ENCODE data around the gene COL4A2.

Gene COL4A2

DNA sequence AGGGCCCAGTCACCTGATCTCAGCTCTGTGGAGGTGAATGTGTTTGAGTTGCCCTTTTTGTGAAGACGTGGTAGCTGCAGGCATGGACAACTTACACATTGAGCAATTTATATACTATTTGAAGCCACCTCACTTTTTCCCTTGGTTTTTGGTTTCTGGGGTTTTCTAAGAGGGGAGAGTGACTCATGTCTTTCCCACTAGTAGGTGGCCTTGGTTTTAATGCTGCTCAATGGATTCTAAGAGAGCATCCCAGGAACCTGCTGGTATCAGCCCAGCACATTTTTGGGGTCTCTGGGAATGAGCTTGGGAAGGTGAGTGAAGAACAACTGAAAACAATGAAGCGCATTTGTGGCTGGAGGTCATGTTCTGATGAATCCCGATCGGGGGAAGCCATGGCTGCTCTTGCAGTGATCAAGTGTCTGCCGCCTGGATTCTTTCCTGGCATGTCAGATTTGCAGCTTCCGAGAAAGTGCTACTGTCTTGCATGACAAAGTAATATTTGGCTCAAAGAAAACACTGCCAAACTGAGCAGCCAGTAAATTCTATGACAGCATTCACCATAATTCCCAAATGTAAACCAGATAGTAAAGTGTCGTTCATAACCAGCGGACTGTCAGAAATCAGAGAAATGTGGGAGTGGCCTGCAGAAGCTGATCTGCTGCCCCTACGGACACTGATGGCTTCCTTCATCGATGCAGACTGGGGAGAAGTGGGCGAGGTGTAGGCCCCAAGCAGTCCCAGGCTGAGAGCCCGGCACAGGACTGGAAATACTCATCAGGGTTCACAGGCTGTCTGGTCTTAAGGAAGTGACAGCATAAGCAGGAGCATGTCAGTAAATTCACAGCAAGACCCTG lies 98.7 kb downstream of the COL4A2 start:
- peak; percentile 69 for DNase-seq (ENCODE audit: low spot score)
- H3K27ac ChIP-seq, result peak overlapping the region; percentile 84 to 98
- peak overlapping the region; percentile 5 for H3K4me3 ChIP-seq
- TF ChIP-seq, protein P1, sequence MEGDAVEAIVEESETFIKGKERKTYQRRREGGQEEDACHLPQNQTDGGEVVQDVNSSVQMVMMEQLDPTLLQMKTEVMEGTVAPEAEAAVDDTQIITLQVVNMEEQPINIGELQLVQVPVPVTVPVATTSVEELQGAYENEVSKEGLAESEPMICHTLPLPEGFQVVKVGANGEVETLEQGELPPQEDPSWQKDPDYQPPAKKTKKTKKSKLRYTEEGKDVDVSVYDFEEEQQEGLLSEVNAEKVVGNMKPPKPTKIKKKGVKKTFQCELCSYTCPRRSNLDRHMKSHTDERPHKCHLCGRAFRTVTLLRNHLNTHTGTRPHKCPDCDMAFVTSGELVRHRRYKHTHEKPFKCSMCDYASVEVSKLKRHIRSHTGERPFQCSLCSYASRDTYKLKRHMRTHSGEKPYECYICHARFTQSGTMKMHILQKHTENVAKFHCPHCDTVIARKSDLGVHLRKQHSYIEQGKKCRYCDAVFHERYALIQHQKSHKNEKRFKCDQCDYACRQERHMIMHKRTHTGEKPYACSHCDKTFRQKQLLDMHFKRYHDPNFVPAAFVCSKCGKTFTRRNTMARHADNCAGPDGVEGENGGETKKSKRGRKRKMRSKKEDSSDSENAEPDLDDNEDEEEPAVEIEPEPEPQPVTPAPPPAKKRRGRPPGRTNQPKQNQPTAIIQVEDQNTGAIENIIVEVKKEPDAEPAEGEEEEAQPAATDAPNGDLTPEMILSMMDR (IDR thresholded peaks at IDR 0.05), result no peak

GRCh38 chr13:110407021-110407420 lies 99.9 kb downstream of the COL4A2 start:
- TF ChIP-seq, protein P1 (IDR thresholded peaks at IDR 0.05), result no peak
- Histone ChIP-seq H3K4me3 (no peak overlapping the region), H3K27ac (peak overlapping the region; percentile 84 to 98)
- DNase-seq (ENCODE audit: low spot score), result peak; percentile 65

GRCh38 chr13:110407531-110407930 lies 100.4 kb downstream of the COL4A2 start:
- peak overlapping the region; percentile 84 to 98 for H3K27ac ChIP-seq
- H3K4me3 ChIP-seq, result peak overlapping the region; percentile 16
- TF ChIP-seq, protein P1 (IDR thresholded peaks at IDR 0.05), result no peak
- peak; percentile 64 for DNase-seq (ENCODE audit: low spot score)

- peak overlapping the region; percentile 84 to 98 for H3K27ac ChIP-seq
- DNase-seq (ENCODE audit: low spot score), result peak; percentile 73
- TF ChIP-seq, protein P1 (IDR thresholded peaks at IDR 0.05), result no peak
Measured at GRCh38 chr13:110408286-110408685, 101.2 kb downstream of the COL4A2 start.

GRCh38 chr13:110409581-110409992 lies 102.5 kb downstream of the COL4A2 start:
- H3K4me3 ChIP-seq, result no peak overlapping the region
- DNase-seq (ENCODE audit: low spot score), result peak; percentile 80
- H3K27ac ChIP-seq, result peak overlapping the region; percentile 97 to 98
- TF ChIP-seq, protein P1 (IDR thresholded peaks at IDR 0.05), result no peak

More at GRCh38 chr13:110408286-110408685, 101.2 kb downstream of the COL4A2 start:
- no peak overlapping the region for H3K4me3 ChIP-seq

- TF ChIP-seq, protein P1 (IDR thresholded peaks at IDR 0.05), result no peak
- Histone ChIP-seq H3K27ac (peak overlapping the region; percentile 97 to 98), H3K4me3 (no peak overlapping the region)
- DNase-seq (ENCODE audit: low spot score), result peak; percentile 72
Measured at GRCh38 chr13:110410000-110410399, 102.9 kb downstream of the COL4A2 start.

Measured in coronary artery (tissue), 2 donors.